HG03571 (cell line): ENCODE data around the gene DNAJC1.
"Not testable (repeated sequence)": the region's sequence is repeated elsewhere in the genome, so short reads cannot be mapped to it uniquely, and the experiment has no call there.

ENCODE experiments used
- ATAC-seq: cut with Tn5 transposase; IDR thresholded peaks from one replicate; pipeline ENCODE4 v1.9.1; 2021; ENCODE audit not compliant: unreplicated experiment

DNAJC1 gene, protein sequence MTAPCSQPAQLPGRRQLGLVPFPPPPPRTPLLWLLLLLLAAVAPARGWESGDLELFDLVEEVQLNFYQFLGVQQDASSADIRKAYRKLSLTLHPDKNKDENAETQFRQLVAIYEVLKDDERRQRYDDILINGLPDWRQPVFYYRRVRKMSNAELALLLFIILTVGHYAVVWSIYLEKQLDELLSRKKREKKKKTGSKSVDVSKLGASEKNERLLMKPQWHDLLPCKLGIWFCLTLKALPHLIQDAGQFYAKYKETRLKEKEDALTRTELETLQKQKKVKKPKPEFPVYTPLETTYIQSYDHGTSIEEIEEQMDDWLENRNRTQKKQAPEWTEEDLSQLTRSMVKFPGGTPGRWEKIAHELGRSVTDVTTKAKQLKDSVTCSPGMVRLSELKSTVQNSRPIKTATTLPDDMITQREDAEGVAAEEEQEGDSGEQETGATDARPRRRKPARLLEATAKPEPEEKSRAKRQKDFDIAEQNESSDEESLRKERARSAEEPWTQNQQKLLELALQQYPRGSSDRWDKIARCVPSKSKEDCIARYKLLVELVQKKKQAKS

DNA sequence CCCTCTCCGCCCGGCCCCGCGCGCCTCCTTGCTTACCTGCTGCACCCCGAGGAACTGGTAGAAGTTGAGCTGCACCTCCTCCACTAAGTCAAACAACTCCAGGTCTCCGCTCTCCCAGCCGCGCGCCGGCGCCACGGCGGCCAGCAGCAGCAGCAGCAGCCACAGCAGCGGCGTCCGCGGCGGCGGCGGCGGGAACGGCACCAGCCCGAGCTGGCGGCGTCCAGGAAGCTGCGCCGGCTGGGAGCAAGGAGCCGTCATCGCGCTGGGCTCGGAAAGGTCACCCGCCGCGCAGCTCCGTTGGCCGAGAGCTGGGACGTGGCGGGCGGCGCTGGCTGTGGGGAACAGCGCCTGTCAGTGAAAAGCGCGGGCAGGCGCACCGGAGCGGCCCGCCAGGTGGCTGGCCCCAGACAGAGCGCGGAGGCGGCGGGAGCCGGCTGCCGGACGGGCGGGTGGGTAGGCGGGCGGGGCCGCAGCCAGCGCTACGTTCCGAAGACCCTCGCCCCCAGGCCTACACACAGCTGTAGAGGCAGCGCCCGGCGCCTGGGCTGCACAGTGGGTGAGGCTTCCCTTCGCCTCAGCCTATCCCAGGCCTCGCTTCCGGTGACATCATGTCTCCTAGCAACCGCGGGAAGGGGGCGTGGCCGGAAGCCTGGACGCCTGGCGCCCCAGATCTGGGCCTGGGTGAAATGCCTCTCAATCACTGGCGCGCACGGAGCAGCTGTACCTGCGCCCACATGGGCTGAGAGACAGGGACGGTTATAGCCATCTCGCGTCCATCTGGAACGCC, at the start of gene DNAJC1:
TSS of gene DNAJC1 (minus strand) at position 554 of the 787 bp plus-strand sequence. CDS start at position 258, 296 bp downstream.
- peak; percentile 93 for ATAC-seq

DNA sequence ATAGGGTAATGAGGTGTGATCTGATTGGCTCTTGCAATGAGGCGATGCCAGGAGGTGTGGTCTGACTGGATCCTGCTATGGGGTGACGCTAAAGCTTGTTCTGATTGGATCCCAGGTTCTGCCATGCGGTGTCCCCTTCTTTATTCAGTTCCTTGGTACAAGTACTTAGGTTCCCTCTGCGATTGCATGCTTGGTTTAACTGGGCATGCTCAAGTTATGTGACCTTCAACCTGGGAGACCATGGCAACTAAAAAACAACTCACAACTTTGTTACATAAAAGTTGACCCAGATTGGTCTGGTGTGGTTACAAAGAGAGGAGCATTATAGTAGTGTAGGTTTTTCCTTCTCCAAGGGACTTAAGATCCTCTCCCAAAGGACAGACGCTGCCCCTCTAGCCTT, 49.5 kb upstream of the DNAJC1 start:
- ATAC-seq: no peak

- ATAC-seq: no peak
Measured at GRCh38 chr10:22049635-22050034, 46.1 kb upstream of the DNAJC1 start.

DNA sequence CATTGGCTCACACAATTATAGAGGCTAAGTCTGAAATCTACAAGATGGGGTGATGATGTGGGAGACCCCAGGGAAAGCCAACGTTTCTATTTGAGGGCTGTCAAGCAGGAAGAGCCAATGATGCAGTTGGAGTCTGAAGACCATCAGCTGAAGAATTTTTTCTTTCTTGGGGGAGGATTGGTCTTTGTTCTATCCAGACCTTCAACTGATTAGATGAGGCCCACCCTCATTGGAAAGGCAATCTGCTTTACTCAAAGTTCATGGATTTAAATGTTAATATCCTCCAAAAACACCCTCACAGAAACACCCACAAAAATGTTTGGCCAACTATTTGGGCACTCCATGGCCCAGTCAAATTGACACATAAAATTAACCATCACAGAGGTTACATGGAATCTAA, 44.3 kb upstream of the DNAJC1 start:
- no peak for ATAC-seq

GRCh38 chr10:22043327-22043633, 39.8 kb upstream of the DNAJC1 start:
- no peak for ATAC-seq

DNA sequence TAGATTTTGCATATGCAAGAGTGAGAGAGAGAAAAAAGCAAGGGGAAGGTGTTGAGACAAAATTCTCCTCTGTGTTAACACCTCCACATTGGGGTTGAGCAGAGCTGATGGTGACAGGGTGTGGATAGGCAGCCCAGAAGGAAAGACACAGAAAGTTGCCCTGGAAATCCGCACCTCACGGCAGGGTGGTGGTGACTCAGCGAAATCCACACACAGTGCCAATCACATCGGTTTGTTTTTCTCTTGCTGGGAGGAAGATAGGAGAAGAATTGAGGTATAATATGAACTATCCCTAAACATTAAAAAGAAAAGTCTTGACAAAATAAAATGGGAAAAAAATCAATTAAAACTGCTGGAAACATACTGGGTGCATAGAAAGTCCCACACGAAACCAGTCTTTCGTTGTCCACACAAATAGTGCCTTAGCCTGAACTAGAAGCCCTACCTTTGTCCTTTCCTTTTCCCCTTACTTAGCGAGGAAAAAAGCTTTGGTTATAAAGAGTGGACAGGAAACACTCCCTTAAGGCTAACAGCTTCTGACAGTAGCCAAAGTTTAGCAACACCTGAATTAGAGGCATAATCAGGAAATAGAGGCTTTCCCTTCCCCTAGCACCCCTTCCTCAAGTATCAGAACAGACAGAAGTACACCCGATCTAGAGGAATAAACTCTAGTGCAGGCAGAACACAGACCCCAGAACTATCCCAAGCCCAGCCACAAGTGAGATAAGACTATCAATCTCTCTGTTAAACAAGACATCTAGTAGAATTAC, 39.2 kb upstream of the DNAJC1 start:
- ATAC-seq: no peak

DNA sequence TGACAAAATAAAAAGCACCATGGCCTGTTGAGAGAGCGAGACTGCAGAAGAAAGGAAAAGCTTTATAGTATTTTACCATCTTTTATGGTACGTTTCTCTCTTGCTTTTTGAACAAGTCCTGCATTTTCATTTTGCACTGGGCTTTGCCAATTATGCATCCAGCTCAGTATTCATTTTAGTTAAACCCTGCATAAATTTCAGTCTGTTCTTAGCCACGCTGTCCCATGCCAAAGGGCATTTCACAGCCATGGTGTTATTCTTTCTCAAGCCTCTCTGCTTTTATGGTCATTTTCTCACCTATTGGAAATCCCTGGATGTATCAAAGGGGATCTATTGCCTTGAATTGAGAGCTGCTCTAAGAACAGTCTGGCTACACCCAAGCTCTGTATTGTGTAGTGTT, 30.8 kb upstream of the DNAJC1 start:
- ATAC-seq: no peak

- ATAC-seq: not testable (repeated sequence)
Measured at GRCh38 chr10:22032268-22032667, 28.7 kb upstream of the DNAJC1 start.

GRCh38 chr10:22030421-22030820, 26.9 kb upstream of the DNAJC1 start:
- ATAC-seq: no peak

GRCh38 chr10:22029445-22030236, 26.1 kb upstream of the DNAJC1 start:
- no peak for ATAC-seq

- no peak for ATAC-seq
Measured at GRCh38 chr10:22027364-22028238, 24.1 kb upstream of the DNAJC1 start.

DNA sequence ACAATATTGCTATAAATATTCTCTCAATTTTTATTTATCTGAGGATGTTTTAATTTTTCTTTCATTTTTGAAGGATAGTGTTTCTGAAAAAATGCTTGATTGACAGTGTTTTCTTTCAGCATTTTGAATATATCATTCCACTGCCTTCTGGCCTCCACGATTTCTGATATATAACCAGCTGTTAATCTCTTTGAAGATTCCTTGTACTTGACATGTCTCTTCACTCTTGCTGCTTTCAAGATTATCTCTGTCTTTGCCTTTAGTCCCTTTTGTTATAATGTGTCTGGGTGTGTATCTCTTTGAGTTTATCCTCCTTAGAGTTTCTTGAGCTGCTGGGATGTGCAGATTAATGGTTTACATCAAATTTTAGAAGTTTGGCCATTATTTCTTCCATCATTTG, 22.8 kb upstream of the DNAJC1 start:
- ATAC-seq: no peak

GRCh38 chr10:22023508-22023907, 20.0 kb upstream of the DNAJC1 start:
- ATAC-seq: no peak

DNA sequence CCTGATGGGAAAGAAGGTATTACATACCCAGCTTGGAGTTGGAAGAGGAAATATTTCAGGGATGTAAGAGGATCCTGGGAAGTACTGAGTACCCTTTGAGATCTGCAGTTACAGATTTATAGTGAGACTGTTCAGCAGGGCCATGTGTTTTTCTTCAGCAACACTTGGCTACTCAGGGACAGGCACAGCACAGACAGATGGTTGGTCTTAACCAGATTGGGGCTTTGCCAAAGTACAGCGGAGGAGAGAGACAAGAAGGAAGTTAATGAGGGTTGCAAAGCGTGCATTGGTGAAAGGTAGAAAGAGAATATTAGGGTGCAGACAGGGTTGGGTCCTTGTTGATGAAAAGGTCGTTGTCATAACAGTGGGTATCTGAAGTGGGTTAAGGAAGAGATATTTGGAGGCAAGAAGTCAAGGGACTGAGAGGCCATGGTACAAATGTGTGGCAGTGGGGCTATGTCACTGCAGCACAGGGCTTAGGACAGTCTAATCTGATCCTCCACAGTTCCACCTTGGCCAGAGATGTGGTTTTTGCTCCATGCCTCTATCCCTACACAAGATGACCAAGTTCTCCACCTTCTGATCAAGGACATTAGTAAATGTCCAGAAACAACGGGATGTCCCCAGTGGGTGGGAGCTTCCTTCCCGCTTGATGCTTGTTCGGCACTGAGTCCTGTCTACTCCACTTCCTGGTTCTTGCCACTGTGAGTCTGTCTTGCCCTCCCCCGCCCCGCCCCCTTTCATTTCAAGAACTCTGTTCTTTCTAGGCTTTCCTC, 18.9 kb upstream of the DNAJC1 start:
- ATAC-seq: no peak

- not testable (repeated sequence) for ATAC-seq
Measured at GRCh38 chr10:22021144-22021543, 17.6 kb upstream of the DNAJC1 start.

- no peak for ATAC-seq
Measured at GRCh38 chr10:22017283-22018020, 13.9 kb upstream of the DNAJC1 start.

DNA sequence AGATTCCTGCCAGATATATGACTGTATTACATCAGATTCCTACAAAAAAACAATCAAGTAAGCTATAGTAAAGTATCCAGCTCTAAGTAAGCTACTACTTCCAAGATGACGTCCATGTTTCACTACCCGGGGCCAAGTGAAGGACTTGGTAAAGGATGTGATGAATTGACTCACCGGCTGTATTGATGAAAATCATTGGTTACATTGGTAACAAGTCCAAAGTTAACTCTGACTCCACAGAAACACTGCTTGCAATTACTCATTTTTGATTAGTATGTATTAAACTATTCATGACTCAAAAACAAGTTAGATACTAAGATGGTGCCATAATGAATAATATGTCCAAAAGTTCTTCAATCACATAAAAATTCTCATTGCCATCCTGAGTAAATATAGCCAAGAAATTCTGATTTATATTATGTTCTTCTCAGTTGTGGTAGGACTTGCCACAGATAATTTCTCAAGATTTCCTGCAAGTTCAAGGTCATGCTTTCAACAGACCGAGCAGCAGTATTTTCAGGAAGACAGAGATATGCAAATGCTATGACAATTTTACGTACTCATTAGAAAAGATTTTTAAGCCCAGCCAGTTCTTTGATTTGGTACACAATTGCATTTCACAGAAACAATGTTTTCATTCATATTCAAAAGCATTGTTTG, 12.6 kb upstream of the DNAJC1 start:
- no peak for ATAC-seq
